HEK293 (cell line): ENCODE data around the gene IFNLR1.

Source experiments
- CTCF ChIA-PET: fragments of 350-600 bp; formaldehyde crosslinking; extraction: SDS; loops from one replicate; lab custom pipeline; 2021; ENCODE audit warnings: antibody characterized with exemption; lab: Yijun Ruan, JAX
- POLR2A ChIA-PET: fragments of 300-600 bp; formaldehyde crosslinking; extraction: SDS; loops from one replicate; lab custom pipeline; 2020; ENCODE audit warnings: antibody characterized with exemption, inconsistent platforms; lab: Yijun Ruan, JAX
- H3K27ac ChIP-seq: fragments of 200-500 bp; sonication (Bioruptor generic); 2 replicates; pipeline ENCODE4 v1.5.1; 2014; ENCODE audit warnings: low read depth, low read length, control low read depth, inconsistent platforms; ENCODE audit errors: extremely low read depth
- H3K36me3 ChIP-seq, 2 experiments: fragments of 200-500 bp in 1 of 2; sonication (Bioruptor generic) in 1 of 2; 1 replicate in 1 of 2; 2 replicates in 1 of 2; pipeline ENCODE4 v1.5.1; 2014 to 2017; ENCODE audit warnings: inconsistent platforms in 2 of 2, low read length in 2 of 2; ENCODE audit not compliant: control insufficient read depth in 2 of 2, insufficient read depth in 1 of 2
- H3K4me1 ChIP-seq: fragments of 200-500 bp; sonication (Bioruptor generic); 2 replicates; pipeline ENCODE4 v1.5.1; 2014; ENCODE audit warnings: mild to moderate bottlenecking, low read length, inconsistent platforms; ENCODE audit not compliant: control insufficient read depth, insufficient read depth
- H3K4me3 ChIP-seq: 2 replicates; pipeline ENCODE4 v1.5.1; 2011; ENCODE audit warnings: low read depth, mild to moderate bottlenecking, control low read depth, low read length, moderate library complexity
- H3K9me3 ChIP-seq: fragments of 200-500 bp; sonication (Bioruptor generic); 2 replicates; pipeline ENCODE4 v1.5.1; 2014; ENCODE audit warnings: low read depth, low read length, inconsistent platforms; ENCODE audit not compliant: control insufficient read depth, insufficient read depth
- HOXC10 ChIP-seq: sonication (generic); formaldehyde crosslinking; IDR thresholded peaks from 2 replicates; pipeline ENCODE4 v1.8.1; 2023; ENCODE audit warnings: mild to moderate bottlenecking, missing genetic modification reagents
- KLF16 ChIP-seq: fragments of 450-650 bp; formaldehyde crosslinking; IDR thresholded peaks from 2 replicates; pipeline ENCODE4 v1.5.1; 2017; ENCODE audit warnings: missing biosample characterization, missing genetic modification characterization
- MZF1 ChIP-seq: fragments of 450-650 bp; formaldehyde crosslinking; IDR thresholded peaks from 2 replicates; pipeline ENCODE4 v1.5.1; 2017; ENCODE audit warnings: missing biosample characterization, missing genetic modification characterization, borderline replicate concordance
- PATZ1 ChIP-seq: fragments of 450-650 bp; formaldehyde crosslinking; IDR thresholded peaks from 2 replicates; pipeline ENCODE4 v1.5.1; 2016; ENCODE audit warnings: missing biosample characterization, missing genetic modification characterization
- SETDB1 ChIP-seq: IDR thresholded peaks from one replicate; pipeline ENCODE4 v1.6.1; 2017; ENCODE audit warnings: mild to moderate bottlenecking, low read length, moderate library complexity, mixed read lengths; ENCODE audit not compliant: insufficient read length
- TRIM28 ChIP-seq: IDR thresholded peaks from 2 replicates; pipeline ENCODE4 v1.6.1; 2011; ENCODE audit warnings: low read length, control low read depth, borderline replicate concordance
- ZFP37 ChIP-seq: fragments of 450-650 bp; formaldehyde crosslinking; IDR thresholded peaks from 2 replicates; pipeline ENCODE4 v1.5.1; 2016; ENCODE audit warnings: missing biosample characterization, missing genetic modification characterization
- ZNF132 ChIP-seq: fragments of 450-650 bp; formaldehyde crosslinking; IDR thresholded peaks from 2 replicates; pipeline ENCODE4 v1.5.1; 2017; ENCODE audit warnings: missing biosample characterization, missing genetic modification characterization, borderline replicate concordance
- ZNF211 ChIP-seq: fragments of 450-650 bp; formaldehyde crosslinking; IDR thresholded peaks from 2 replicates; pipeline ENCODE4 v1.5.1; 2016; ENCODE audit warnings: low read depth, missing biosample characterization, missing genetic modification characterization
- ZNF221 ChIP-seq: fragments of 450-650 bp; formaldehyde crosslinking; IDR thresholded peaks from 2 replicates; pipeline ENCODE4 v1.5.1; 2017; ENCODE audit warnings: missing biosample characterization, missing genetic modification characterization, borderline replicate concordance
- ZNF341 ChIP-seq: fragments of 450-650 bp; formaldehyde crosslinking; IDR thresholded peaks from 2 replicates; pipeline ENCODE4; 2016; ENCODE audit warnings: low read depth, missing biosample characterization, missing genetic modification characterization
- ZNF350 ChIP-seq: fragments of 450-650 bp; formaldehyde crosslinking; IDR thresholded peaks from 2 replicates; pipeline ENCODE4 v1.5.0; 2017; ENCODE audit warnings: missing biosample characterization, mild to moderate bottlenecking, missing genetic modification characterization
- ZNF596 ChIP-seq: fragments of 450-650 bp; IDR thresholded peaks from 2 replicates; pipeline ENCODE4 v1.5.0; 2018; ENCODE audit warnings: missing biosample characterization, mild to moderate bottlenecking, missing genetic modification characterization, moderate library complexity
- ZNF600 ChIP-seq: fragments of 450-650 bp; formaldehyde crosslinking; IDR thresholded peaks from 2 replicates; pipeline ENCODE4 v1.5.1; 2016; ENCODE audit warnings: missing biosample characterization, missing genetic modification characterization
- ZNF629 ChIP-seq: fragments of 450-650 bp; formaldehyde crosslinking; IDR thresholded peaks from 2 replicates; pipeline ENCODE4 v1.5.1; 2017; ENCODE audit warnings: missing biosample characterization, missing genetic modification characterization
- ZNF677 ChIP-seq: fragments of 450-650 bp; IDR thresholded peaks from 2 replicates; pipeline ENCODE4 v1.5.0; 2018; ENCODE audit warnings: missing biosample characterization, mild to moderate bottlenecking, missing genetic modification characterization, moderate library complexity
- ZNF768 ChIP-seq: fragments of 450-650 bp; formaldehyde crosslinking; IDR thresholded peaks from 2 replicates; pipeline ENCODE4 v1.5.1; 2018; ENCODE audit warnings: missing biosample characterization, mild to moderate bottlenecking, missing genetic modification characterization
- ZNF792 ChIP-seq: fragments of 450-650 bp; formaldehyde crosslinking; IDR thresholded peaks from 2 replicates; pipeline ENCODE4 v1.5.1; 2016; ENCODE audit warnings: missing biosample characterization, missing genetic modification characterization
- ZXDB ChIP-seq: fragments of 450-650 bp; formaldehyde crosslinking; IDR thresholded peaks from 2 replicates; pipeline ENCODE4 v1.5.1; 2016; ENCODE audit warnings: missing biosample characterization, missing genetic modification characterization
- TF ChIP-seq, protein P1 (sequence below): fragments of 450-650 bp; formaldehyde crosslinking; conservative IDR thresholded peaks from 2 replicates; pipeline ENCODE4 v1.5.1; 2016; ENCODE audit warnings: low read depth, missing biosample characterization, missing genetic modification characterization
- TF ChIP-seq, protein P2 (sequence below): fragments of 450-650 bp; formaldehyde crosslinking; IDR thresholded peaks from 2 replicates; pipeline ENCODE4 v1.5.1; 2016; ENCODE audit warnings: missing biosample characterization, missing genetic modification characterization, low read depth
- TF ChIP-seq, protein P3 (sequence below): fragments of 450-650 bp; formaldehyde crosslinking; IDR thresholded peaks from 2 replicates; pipeline ENCODE4 v1.5.1; 2016; ENCODE audit warnings: missing biosample characterization, missing genetic modification characterization

The IFNLR1 gene

DNA sequence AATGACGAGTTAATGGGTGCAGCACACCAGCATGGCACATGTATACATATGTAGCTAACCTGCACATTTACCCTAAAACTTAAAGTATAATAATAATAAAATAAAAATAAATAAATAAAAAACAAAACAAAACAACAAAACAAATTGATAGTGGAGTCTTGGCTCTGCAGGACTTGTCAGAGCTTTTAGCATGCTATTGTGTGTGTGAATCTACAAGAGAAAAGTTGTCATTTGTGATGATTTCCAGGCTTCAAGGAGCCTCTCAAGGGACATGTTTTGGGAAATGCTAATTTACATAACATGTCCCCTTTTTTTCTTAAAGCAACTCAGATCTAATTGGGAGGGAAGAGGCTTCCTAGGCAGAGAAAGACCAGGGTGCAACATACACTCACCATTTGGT lies 53.3 kb downstream of the IFNLR1 start (continued):
- TF ChIP-seq, protein P1, sequence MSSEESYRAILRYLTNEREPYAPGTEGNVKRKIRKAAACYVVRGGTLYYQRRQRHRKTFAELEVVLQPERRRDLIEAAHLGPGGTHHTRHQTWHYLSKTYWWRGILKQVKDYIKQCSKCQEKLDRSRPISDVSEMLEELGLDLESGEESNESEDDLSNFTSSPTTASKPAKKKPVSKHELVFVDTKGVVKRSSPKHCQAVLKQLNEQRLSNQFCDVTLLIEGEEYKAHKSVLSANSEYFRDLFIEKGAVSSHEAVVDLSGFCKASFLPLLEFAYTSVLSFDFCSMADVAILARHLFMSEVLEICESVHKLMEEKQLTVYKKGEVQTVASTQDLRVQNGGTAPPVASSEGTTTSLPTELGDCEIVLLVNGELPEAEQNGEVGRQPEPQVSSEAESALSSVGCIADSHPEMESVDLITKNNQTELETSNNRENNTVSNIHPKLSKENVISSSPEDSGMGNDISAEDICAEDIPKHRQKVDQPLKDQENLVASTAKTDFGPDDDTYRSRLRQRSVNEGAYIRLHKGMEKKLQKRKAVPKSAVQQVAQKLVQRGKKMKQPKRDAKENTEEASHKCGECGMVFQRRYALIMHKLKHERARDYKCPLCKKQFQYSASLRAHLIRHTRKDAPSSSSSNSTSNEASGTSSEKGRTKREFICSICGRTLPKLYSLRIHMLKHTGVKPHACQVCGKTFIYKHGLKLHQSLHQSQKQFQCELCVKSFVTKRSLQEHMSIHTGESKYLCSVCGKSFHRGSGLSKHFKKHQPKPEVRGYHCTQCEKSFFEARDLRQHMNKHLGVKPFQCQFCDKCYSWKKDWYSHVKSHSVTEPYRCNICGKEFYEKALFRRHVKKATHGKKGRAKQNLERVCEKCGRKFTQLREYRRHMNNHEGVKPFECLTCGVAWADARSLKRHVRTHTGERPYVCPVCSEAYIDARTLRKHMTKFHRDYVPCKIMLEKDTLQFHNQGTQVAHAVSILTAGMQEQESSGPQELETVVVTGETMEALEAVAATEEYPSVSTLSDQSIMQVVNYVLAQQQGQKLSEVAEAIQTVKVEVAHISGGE (tag by site-specific recombination), result no peak
- TF ChIP-seq HOXC10 (CRISPR knock-in tag) (no peak), KLF16 (no peak), PATZ1 (tag by site-specific recombination) (no peak), ZNF132 (tag by site-specific recombination) (no peak), ZNF768 (tag by site-specific recombination) (no peak), ZNF629 (no peak)
- TF ChIP-seq, protein P2, sequence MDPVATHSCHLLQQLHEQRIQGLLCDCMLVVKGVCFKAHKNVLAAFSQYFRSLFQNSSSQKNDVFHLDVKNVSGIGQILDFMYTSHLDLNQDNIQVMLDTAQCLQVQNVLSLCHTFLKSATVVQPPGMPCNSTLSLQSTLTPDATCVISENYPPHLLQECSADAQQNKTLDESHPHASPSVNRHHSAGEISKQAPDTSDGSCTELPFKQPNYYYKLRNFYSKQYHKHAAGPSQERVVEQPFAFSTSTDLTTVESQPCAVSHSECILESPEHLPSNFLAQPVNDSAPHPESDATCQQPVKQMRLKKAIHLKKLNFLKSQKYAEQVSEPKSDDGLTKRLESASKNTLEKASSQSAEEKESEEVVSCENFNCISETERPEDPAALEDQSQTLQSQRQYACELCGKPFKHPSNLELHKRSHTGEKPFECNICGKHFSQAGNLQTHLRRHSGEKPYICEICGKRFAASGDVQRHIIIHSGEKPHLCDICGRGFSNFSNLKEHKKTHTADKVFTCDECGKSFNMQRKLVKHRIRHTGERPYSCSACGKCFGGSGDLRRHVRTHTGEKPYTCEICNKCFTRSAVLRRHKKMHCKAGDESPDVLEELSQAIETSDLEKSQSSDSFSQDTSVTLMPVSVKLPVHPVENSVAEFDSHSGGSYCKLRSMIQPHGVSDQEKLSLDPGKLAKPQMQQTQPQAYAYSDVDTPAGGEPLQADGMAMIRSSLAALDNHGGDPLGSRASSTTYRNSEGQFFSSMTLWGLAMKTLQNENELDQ (tag by site-specific recombination), result no peak
- TF ChIP-seq, all 188 proteins: peak for 0

DNA sequence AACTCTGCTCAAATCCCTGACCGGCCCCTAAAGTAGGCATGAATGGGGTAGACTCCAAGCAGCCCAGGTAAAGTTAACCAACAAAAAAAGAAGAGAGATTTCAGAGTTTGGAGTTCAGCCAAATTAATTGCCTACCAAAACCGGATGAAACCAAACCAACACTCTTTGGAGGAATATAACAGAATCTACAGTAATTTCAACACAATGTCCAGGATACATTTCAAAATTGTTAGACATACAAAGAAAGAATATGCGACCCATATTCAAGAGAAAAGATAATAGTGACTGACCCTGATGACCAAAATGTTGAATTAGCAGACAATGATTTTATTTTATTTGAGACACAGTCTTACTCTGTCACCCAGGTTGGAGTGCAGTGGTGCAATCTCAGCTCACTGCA lies 56.7 kb downstream of the IFNLR1 start:
- POLR2A ChIA-PET, result no interaction called here
- Histone ChIP-seq H3K4me3 (no peak overlapping the region), H3K4me1 (no peaks in the 10 kb centered on the region), H3K27ac (no peak overlapping the region), H3K36me3 (no peaks in the 10 kb centered on the region), H3K9me3 (no peaks in the 10 kb centered on the region)
- TF ChIP-seq, protein P3, sequence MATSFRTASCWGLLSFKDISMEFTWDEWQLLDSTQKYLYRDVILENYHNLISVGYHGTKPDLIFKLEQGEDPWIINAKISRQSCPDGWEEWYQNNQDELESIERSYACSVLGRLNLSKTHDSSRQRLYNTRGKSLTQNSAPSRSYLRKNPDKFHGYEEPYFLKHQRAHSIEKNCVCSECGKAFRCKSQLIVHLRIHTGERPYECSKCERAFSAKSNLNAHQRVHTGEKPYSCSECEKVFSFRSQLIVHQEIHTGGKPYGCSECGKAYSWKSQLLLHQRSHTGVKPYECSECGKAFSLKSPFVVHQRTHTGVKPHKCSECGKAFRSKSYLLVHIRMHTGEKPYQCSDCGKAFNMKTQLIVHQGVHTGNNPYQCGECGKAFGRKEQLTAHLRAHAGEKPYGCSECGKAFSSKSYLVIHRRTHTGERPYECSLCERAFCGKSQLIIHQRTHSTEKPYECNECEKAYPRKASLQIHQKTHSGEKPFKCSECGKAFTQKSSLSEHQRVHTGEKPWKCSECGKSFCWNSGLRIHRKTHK (tag by site-specific recombination), result peak; percentile 62; the same call in 1 of the 2 replicates
- TF ChIP-seq SETDB1, result peak; percentile 86
- no peak for TF ChIP-seq ZFP37 (tag by site-specific recombination)
- no peak for TF ChIP-seq ZNF677
- peak; percentile 51; the same call in 1 of the 2 replicates for TF ChIP-seq TRIM28
- CTCF ChIA-PET, result no interaction called here

DNA sequence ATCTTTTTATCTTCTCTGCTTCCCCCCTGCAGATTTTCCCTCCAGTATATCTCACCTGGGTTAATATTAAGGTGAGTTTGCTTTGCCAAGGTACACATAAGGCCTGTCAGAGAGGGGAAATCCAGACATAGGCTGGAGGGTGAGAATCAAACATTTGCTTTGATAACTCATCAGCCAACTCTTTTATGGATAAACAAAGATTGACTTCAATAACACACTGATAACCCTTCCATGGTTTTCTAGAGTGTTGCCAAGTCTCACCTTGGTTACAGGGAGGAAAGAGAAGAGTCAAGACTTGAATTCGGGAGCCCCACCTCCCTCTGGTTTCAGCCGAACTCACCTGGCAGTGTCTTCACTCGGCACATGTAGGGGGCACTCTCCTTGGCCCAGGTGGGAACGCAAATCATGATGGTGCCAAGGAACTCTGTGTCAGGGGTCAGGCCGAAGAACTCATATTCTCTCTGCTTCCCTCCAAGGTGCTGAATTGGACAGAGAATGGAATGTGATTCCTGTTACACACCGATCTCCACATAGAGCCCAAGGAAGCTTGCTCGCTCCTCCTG lies 59.2 kb downstream of the IFNLR1 start:
- Histone ChIP-seq H3K9me3 (no peaks in the 10 kb centered on the region), H3K4me3 (no peak overlapping the region), H3K27ac (no peak overlapping the region), H3K36me3 (no peaks in the 10 kb centered on the region), H3K4me1 (no peaks in the 10 kb centered on the region)
- ChIA-PET CTCF (interaction anchor here (0.6 to 0.7 kb wide), 2 partner anchors 264 to 273 kb away, joined by 3 to 5 read pairs; no protein-coding TSS in a partner anchor), POLR2A (interaction anchor here (0.7 kb wide), 1 partner anchor 20 kb away, joined by 4 read pairs; no protein-coding TSS in a partner anchor)
- TF ChIP-seq MZF1 (tag by site-specific recombination) (no peak), ZNF221 (tag by site-specific recombination) (no peak), ZNF600 (tag by site-specific recombination) (no peak), ZNF341 (tag by site-specific recombination) (no peak), ZNF792 (tag by site-specific recombination) (no peak), ZNF596 (no peak), ZNF350 (tag by site-specific recombination) (no peak), ZNF211 (tag by site-specific recombination) (no peak), ZXDB (no peak)
- TF ChIP-seq, protein P2 (tag by site-specific recombination), result no peak
